Measurements from ENCODE around the gene NEBL. TPM values are rescaled to one million over a fixed set of nuclear protein-coding genes. Genes with fewer than 3 reads are reported as not detected.

Gene NEBL
- total RNA-seq, 1 donor from 2014 or later = 2.0 TPM

- Mint-ChIP-seq H3K4me3 (ENCODE audit: unreplicated experiment) (no peak overlapping the region), H3K9me3 (ENCODE audit: low read depth) (peaks cover 19% of the 10 kb centered on the region), H3K4me1 (ENCODE audit: low read depth) (no peaks in the 10 kb centered on the region), H3K36me3 (ENCODE audit: low read depth) (peaks cover 7% of the 10 kb centered on the region), H3K27me3 (ENCODE audit: low read depth) (no peaks in the 10 kb centered on the region), H3K27ac (ENCODE audit: unreplicated experiment) (no peak overlapping the region)
- TF ChIP-seq CTCF (IDR thresholded peaks at IDR 0.05) = no peak
- no peak for DNase-seq (ENCODE audit: low spot score)
These were observed 38.8 kb upstream of the NEBL start for GRCh38 chr10:20935931-20936330.

- no peak overlapping the region for H3K27ac Mint-ChIP-seq (ENCODE audit: unreplicated experiment)
- no peaks in the 10 kb centered on the region for H3K4me1 Mint-ChIP-seq (ENCODE audit: low read depth)
- no peak overlapping the region for H3K4me3 Mint-ChIP-seq (ENCODE audit: unreplicated experiment)
- peaks cover 2% of the 10 kb centered on the region for H3K27me3 Mint-ChIP-seq (ENCODE audit: low read depth)
- H3K36me3 Mint-ChIP-seq (ENCODE audit: low read depth) = peaks cover 7% of the 10 kb centered on the region
- DNase-seq (ENCODE audit: low spot score) = no peak
- TF ChIP-seq CTCF (IDR thresholded peaks at IDR 0.05) = no peak
- peaks cover 19% of the 10 kb centered on the region for H3K9me3 Mint-ChIP-seq (ENCODE audit: low read depth)
These were observed 38.2 kb upstream of the NEBL start for GRCh38 chr10:20935301-20935700.

- no peak for DNase-seq (ENCODE audit: low spot score)
- peaks cover 2% of the 10 kb centered on the region for H3K36me3 Mint-ChIP-seq (ENCODE audit: low read depth)
- peaks cover 10% of the 10 kb centered on the region for H3K27me3 Mint-ChIP-seq (ENCODE audit: low read depth)
- no peak overlapping the region for H3K27ac Mint-ChIP-seq (ENCODE audit: unreplicated experiment)
- H3K4me3 Mint-ChIP-seq (ENCODE audit: unreplicated experiment) = no peak overlapping the region
- no peaks in the 10 kb centered on the region for H3K4me1 Mint-ChIP-seq (ENCODE audit: low read depth)
- TF ChIP-seq CTCF (IDR thresholded peaks at IDR 0.05) = no peak
- H3K9me3 Mint-ChIP-seq (ENCODE audit: low read depth) = peaks cover 15% of the 10 kb centered on the region
These were observed 36.6 kb upstream of the NEBL start for GRCh38 chr10:20933705-20934104.

- H3K9me3 Mint-ChIP-seq (ENCODE audit: low read depth) = peaks cover 9% of the 10 kb centered on the region
- H3K4me3 Mint-ChIP-seq (ENCODE audit: unreplicated experiment) = no peak overlapping the region
- no peaks in the 10 kb centered on the region for H3K4me1 Mint-ChIP-seq (ENCODE audit: low read depth)
- H3K36me3 Mint-ChIP-seq (ENCODE audit: low read depth) = no peaks in the 10 kb centered on the region
- H3K27ac Mint-ChIP-seq (ENCODE audit: unreplicated experiment) = no peak overlapping the region
- DNase-seq (ENCODE audit: low spot score) = no peak
- no peak for TF ChIP-seq CTCF (IDR thresholded peaks at IDR 0.05)
- H3K27me3 Mint-ChIP-seq (ENCODE audit: low read depth) = peaks cover 12% of the 10 kb centered on the region
These were observed 35.6 kb upstream of the NEBL start for GRCh38 chr10:20932606-20933126.

GRCh38 chr10:20931156-20931795 lies 34.2 kb upstream of the NEBL start:
- no peak overlapping the region for H3K4me3 Mint-ChIP-seq (ENCODE audit: unreplicated experiment)
- peaks cover 19% of the 10 kb centered on the region for H3K27me3 Mint-ChIP-seq (ENCODE audit: low read depth)
- TF ChIP-seq CTCF (IDR thresholded peaks at IDR 0.05) = no peak
- no peaks in the 10 kb centered on the region for H3K4me1 Mint-ChIP-seq (ENCODE audit: low read depth)
- DNase-seq (ENCODE audit: low spot score) = no peak
- no peak overlapping the region for H3K27ac Mint-ChIP-seq (ENCODE audit: unreplicated experiment)
- H3K9me3 Mint-ChIP-seq (ENCODE audit: low read depth) = peaks cover 4% of the 10 kb centered on the region
- H3K36me3 Mint-ChIP-seq (ENCODE audit: low read depth) = no peaks in the 10 kb centered on the region

Data from chondrocyte (in vitro differentiated cells).